GM04504 (cell line): ENCODE measurements around the gene GPR89B.
"Not testable (repeated sequence)": the region's sequence is repeated elsewhere in the genome, so short reads cannot be mapped to it uniquely, and the experiment has no call there.

Experiments
- DNase-seq: peaks from one replicate; pipeline ENCODE4 v3.0.0-alpha.2; 2012; ENCODE audit warnings: low read depth

GPR89B gene

GRCh38 chr1:148032690-148033089, 104.5 kb downstream of the GPR89B start:
- DNase-seq: not testable (repeated sequence)

DNA sequence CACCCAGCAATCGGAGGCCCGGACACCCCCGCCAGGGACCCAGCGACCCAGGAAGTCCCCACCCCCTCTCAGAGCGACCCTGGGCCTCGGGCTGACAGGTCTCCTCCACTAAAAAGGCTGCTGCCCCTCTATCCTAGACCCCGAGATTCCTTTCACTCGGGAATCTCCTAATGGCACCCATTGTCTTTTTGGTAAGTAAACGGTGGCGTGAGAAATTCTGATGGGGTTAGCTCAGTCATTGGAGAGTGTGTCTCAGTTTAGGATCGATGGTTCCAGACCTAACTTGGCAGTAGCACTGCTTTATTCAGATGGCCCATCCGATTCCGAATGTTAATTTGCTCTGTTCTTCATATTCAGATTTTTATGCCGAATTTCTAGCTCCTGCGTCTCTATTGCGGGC, 104.9 kb downstream of the GPR89B start:
- DNase-seq: not testable (repeated sequence)

DNA sequence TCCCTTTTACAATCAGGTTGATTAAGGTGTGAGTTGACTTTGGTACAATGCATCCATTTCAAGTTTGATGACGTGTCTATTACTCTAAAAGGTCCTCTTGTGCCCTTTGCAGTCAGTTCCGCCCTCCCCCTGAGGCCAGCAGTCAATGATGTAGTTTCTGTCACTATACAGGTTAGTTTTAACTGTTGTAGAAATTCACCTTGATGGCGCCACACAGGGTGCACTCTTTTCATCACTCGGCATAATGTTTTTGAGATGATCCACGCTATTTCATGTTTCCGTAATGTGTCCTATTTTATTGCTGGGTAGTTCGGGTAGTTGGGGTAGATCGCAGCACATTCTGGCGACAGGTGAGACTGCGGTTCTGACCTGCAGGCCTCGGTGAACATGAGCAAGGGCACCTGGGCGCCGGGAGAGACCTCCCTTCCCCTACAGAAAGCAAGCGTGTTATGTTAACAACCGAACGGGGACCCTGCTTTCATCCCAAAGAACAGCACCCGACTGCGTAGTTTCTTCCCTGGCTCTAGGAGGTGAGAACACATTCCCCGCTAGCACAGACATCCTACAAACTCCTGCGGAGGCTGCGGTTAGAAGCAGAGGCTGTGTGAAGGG, 109.7 kb downstream of the GPR89B start:
- not testable (repeated sequence) for DNase-seq

- peak; percentile 72 for DNase-seq
These were observed 110.5 kb downstream of the GPR89B start for GRCh38 chr1:148038462-148039333.
